ENCODE results near the gene PHB1. TPM values are rescaled to one million over a fixed set of nuclear protein-coding genes. Genes with fewer than 3 reads are reported as not detected.

PHB1 gene
- total RNA-seq, 1 experiment from 2014 or later: 367 TPM

DNA sequence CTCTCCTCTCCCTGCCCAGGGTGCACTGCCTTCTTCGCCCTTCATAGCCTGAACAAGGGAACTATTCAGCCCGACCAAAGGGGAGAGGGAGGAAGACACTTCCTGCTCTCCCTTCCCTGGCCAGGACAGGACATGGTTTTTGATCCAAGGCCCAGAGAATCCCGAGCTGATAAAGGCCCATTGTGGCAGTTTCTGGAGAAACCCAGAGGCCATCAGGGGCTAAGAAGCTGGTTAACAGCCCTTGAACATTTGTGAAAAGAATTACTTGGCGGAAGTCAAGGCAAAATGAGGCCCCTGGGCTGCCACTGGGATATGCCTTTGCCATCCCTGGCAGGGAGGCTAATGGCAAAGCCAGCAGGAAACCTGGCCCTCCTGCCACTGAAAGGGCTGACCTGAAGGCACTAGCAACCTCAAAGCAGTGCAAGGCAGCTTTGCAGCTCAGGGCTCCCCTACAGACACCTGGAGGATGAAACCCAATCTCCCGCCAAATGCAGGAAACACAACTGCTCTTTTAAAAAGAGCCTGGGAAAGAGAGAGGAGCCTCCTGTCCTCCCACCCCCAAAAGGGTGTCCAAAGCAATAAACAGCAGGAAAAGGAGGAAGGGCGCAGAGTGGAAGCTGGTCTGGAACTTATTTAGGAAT is 12.6 kb downstream of the PHB1 start:
- in situ Hi-C loops (cut with HindIII; ENCODE audit: low pct_unique_long_range_greater_than_20kb, low sequenced_read_pairs) (no loop called here), intact Hi-C loops (cut with micrococcal nuclease; ENCODE audit: unreplicated experiment) (no loop called here)
- Histone ChIP-seq H3K4me1 (ENCODE audit: control insufficient read depth, insufficient read depth, low read length) (no peaks in the 10 kb centered on the region), H3K27ac (ENCODE audit: low read length) (no peak overlapping the region), H3K36me3 (ENCODE audit: control insufficient read depth, insufficient read depth, low read length) (peaks cover 12% of the 10 kb centered on the region), H3K27me3 (ENCODE audit: control insufficient read depth, insufficient read depth, low read length) (no peaks in the 10 kb centered on the region), H3K4me3 (ENCODE audit: low read depth in 2 of 2, low read length in 2 of 2) (no peak overlapping the region), H3K9me3 (ENCODE audit: control insufficient read depth, insufficient read depth, low read depth, low read length) (no peaks in the 10 kb centered on the region)
- POLR2A ChIA-PET: no interaction called here
- ATAC-seq: no peak
- BruUV-seq (replicated peaks): no TSS peak
- no peak for DNase-seq (ENCODE audit: low read depth, low spot score)
- CTCF ChIA-PET: no interaction called here
- TF ChIP-seq TCF7L2 (IDR thresholded peaks at IDR 0.05; ENCODE audit: low read depth, low read length): no peak
- TF ChIP-seq, protein P1, sequence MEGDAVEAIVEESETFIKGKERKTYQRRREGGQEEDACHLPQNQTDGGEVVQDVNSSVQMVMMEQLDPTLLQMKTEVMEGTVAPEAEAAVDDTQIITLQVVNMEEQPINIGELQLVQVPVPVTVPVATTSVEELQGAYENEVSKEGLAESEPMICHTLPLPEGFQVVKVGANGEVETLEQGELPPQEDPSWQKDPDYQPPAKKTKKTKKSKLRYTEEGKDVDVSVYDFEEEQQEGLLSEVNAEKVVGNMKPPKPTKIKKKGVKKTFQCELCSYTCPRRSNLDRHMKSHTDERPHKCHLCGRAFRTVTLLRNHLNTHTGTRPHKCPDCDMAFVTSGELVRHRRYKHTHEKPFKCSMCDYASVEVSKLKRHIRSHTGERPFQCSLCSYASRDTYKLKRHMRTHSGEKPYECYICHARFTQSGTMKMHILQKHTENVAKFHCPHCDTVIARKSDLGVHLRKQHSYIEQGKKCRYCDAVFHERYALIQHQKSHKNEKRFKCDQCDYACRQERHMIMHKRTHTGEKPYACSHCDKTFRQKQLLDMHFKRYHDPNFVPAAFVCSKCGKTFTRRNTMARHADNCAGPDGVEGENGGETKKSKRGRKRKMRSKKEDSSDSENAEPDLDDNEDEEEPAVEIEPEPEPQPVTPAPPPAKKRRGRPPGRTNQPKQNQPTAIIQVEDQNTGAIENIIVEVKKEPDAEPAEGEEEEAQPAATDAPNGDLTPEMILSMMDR (IDR thresholded peaks at IDR 0.05): no peak
- no peak for TF ChIP-seq REST (IDR thresholded peaks at IDR 0.05; ENCODE audit: insufficient read depth in 1 of 2, low read depth in 2 of 2, low read length in 1 of 2)
- TF ChIP-seq SIN3A (IDR thresholded peaks at IDR 0.05; ENCODE audit: borderline replicate concordance, insufficient read depth, low read depth, low read length): no peak
- no peak for TF ChIP-seq POLR2AphosphoS5 (IDR thresholded peaks at IDR 0.05; ENCODE audit: low read depth, low read length)

GRCh38 chr17:49399995-49400394 is 14.7 kb downstream of the PHB1 start:
- intact Hi-C loops (cut with micrococcal nuclease; ENCODE audit: unreplicated experiment) (no loop called here), in situ Hi-C loops (cut with HindIII; ENCODE audit: low pct_unique_long_range_greater_than_20kb, low sequenced_read_pairs) (no loop called here)
- POLR2A ChIA-PET: no interaction called here
- BruUV-seq (replicated peaks): no TSS peak
- no peaks in the 10 kb centered on the region for H3K27me3 ChIP-seq (ENCODE audit: control insufficient read depth, insufficient read depth, low read length)
- H3K27ac ChIP-seq (ENCODE audit: low read length): no peak overlapping the region
- TF ChIP-seq, protein P1 (IDR thresholded peaks at IDR 0.05): no peak
- TF ChIP-seq TCF7L2 (IDR thresholded peaks at IDR 0.05; ENCODE audit: low read depth, low read length): no peak
- TF ChIP-seq REST (IDR thresholded peaks at IDR 0.05; ENCODE audit: insufficient read depth in 1 of 2, low read depth in 2 of 2, low read length in 1 of 2): no peak
- no peak for TF ChIP-seq POLR2AphosphoS5 (IDR thresholded peaks at IDR 0.05; ENCODE audit: low read depth, low read length)
- no peak for TF ChIP-seq SIN3A (IDR thresholded peaks at IDR 0.05; ENCODE audit: borderline replicate concordance, insufficient read depth, low read depth, low read length)
- ATAC-seq: no peak
- no peaks in the 10 kb centered on the region for H3K36me3 ChIP-seq (ENCODE audit: control insufficient read depth, insufficient read depth, low read length)
- H3K9me3 ChIP-seq (ENCODE audit: control insufficient read depth, insufficient read depth, low read depth, low read length): no peaks in the 10 kb centered on the region
- no peak overlapping the region for H3K4me3 ChIP-seq (ENCODE audit: low read depth in 2 of 2, low read length in 2 of 2)
- DNase-seq (ENCODE audit: low read depth, low spot score): no peak
- no peaks in the 10 kb centered on the region for H3K4me1 ChIP-seq (ENCODE audit: control insufficient read depth, insufficient read depth, low read length)
- CTCF ChIA-PET: interaction anchor here (0.5 to 0.7 kb wide), 2 partner anchors 30 to 64 kb away, joined by 3 read pairs; no protein-coding TSS in a partner anchor
